Transverse colon (tissue), 4 donors: ENCODE data around the gene NBPF6.
"Not testable (repeated sequence)": the region's sequence is repeated elsewhere in the genome, so short reads cannot be mapped to it uniquely, and the experiment has no call there.

Experiments used
- CTCF ChIP-seq, 5 experiments: fragments of 200-600 bp in 3 of 5; fragments of 450-650 bp in 2 of 5; sonication (generic) in 3 of 5; IDR thresholded peaks; 1 replicate in 2 of 5; 2 replicates in 3 of 5; pipeline ENCODE4 v1.5.1; 2016 to 2017; ENCODE audit warnings: antibody characterized with exemption in 5 of 5, inconsistent platforms in 3 of 5, mild to moderate bottlenecking in 2 of 5, moderate library complexity in 1 of 5
- POLR2A ChIP-seq: fragments of 450-650 bp; IDR thresholded peaks from one replicate; pipeline ENCODE4 v1.6.1; 2016; ENCODE audit warnings: antibody characterized with exemption, mild to moderate bottlenecking, moderate library complexity
- POLR2AphosphoS5 ChIP-seq, 3 donors: sonication (generic); formaldehyde crosslinking; IDR thresholded peaks; one replicate each; pipeline ENCODE4 v1.6.1; 2016; ENCODE audit warnings: antibody characterized with exemption in 3 of 3

GRCh38 chr1:108496856-108497255, 46.7 kb downstream of the NBPF6 start:
- TF ChIP-seq CTCF (IDR thresholded peaks at IDR 0.05); POLR2A; POLR2AphosphoS5 (IDR thresholded peaks at IDR 0.05): not testable (repeated sequence)
